Measurements from ENCODE around the gene PTPRZ1. TPM values are rescaled to one million over a fixed set of nuclear protein-coding genes. Genes with fewer than 3 reads are reported as not detected.

Gene PTPRZ1
- polyA plus RNA-seq, 1 of the 3 experiments (the other 2 are of a cell fraction), result not detected

GRCh38 chr7:122027058-122027457 lies 154.1 kb downstream of the PTPRZ1 start:
- H3K27ac ChIP-seq (ENCODE audit: low read depth in 2 of 2, low read length in 1 of 2), result no peak overlapping the region
- H4K20me1 ChIP-seq (ENCODE audit: insufficient read depth), result no peaks in the 10 kb centered on the region
- peaks cover 3% of the 10 kb centered on the region; the same call in 1 of the 2 replicates for H3K27me3 ChIP-seq (ENCODE audit: insufficient read depth)
- 0% methylated on average over 2 of the region's 2 CpGs for WGBS (ENCODE audit: low lambda C conversion rate)
- no peak overlapping the region for H3K4me2 ChIP-seq
- TF ChIP-seq JUND (IDR thresholded peaks at IDR 0.05), result no peak
- TF ChIP-seq YY1 (IDR thresholded peaks at IDR 0.05; ENCODE audit: low read depth), result no peak
- TF ChIP-seq EP300 (IDR thresholded peaks at IDR 0.05; ENCODE audit: borderline replicate concordance in 1 of 2, low read depth in 1 of 2, low read length in 1 of 2), result no peak
- TF ChIP-seq RCOR1 (IDR thresholded peaks at IDR 0.05; ENCODE audit: low read length), result no peak
- no peak for TF ChIP-seq RXRA (IDR thresholded peaks at IDR 0.05; ENCODE audit: borderline replicate concordance, low read depth)
- TF ChIP-seq TAF1 (IDR thresholded peaks at IDR 0.05; ENCODE audit: borderline replicate concordance, low read depth, low read length), result no peak
- TF ChIP-seq FOXM1 (IDR thresholded peaks at IDR 0.05; ENCODE audit: low read depth), result no peak
- no peak for TF ChIP-seq TCF12 (IDR thresholded peaks at IDR 0.05)
- no peak for TF ChIP-seq USF1 (IDR thresholded peaks at IDR 0.05; ENCODE audit: borderline replicate concordance, low read depth)
- TF ChIP-seq CTCF (IDR thresholded peaks at IDR 0.05), result no peak
- TF ChIP-seq MEF2A (IDR thresholded peaks at IDR 0.05; ENCODE audit: borderline replicate concordance, low read depth), result no peak
- TF ChIP-seq NRF1 (IDR thresholded peaks at IDR 0.05; ENCODE audit: low read depth, low read length), result no peak
- no peak for TF ChIP-seq SIN3A (IDR thresholded peaks at IDR 0.05; ENCODE audit: borderline replicate concordance, low read depth, low read length)
- no peak for TF ChIP-seq RAD21 (IDR thresholded peaks at IDR 0.05; ENCODE audit: low read length)
- no peak for TF ChIP-seq FOXJ3 (CRISPR knock-in tag; IDR thresholded peaks at IDR 0.05)
- TF ChIP-seq RFX5 (IDR thresholded peaks at IDR 0.05; ENCODE audit: low read length), result no peak
- no peak for TF ChIP-seq REST (IDR thresholded peaks at IDR 0.05; ENCODE audit: low read depth, low read length)
- TF ChIP-seq NFIC (IDR thresholded peaks at IDR 0.05; ENCODE audit: borderline replicate concordance), result no peak
- H3K9me3 ChIP-seq, result no peaks in the 10 kb centered on the region
- H3K9me2 ChIP-seq, result no peaks in the 10 kb centered on the region
- H3K79me2 ChIP-seq (ENCODE audit: insufficient read depth), result no peaks in the 10 kb centered on the region
- DNase-seq, result no peak
- H2AFZ ChIP-seq (ENCODE audit: low read depth), result no peak overlapping the region
- H3K4me1 ChIP-seq (ENCODE audit: control insufficient read depth in 1 of 2, insufficient read depth in 2 of 2, low read depth in 1 of 2, low read length in 1 of 2), result no peaks in the 10 kb centered on the region
- ChIA-PET POLR2A (no interaction called here), CTCF (interaction anchor here (1.9 kb wide), 1 partner anchor 32 kb away, joined by 6 read pairs; no protein-coding TSS in a partner anchor)
- H3K4me3 ChIP-seq (ENCODE audit: low read depth in 2 of 2, low read length in 1 of 2), result no peak overlapping the region
- H3K36me3 ChIP-seq (replicated peaks in 1 of 2; ENCODE audit: control insufficient read depth in 1 of 2, insufficient read depth in 2 of 2, low read length in 1 of 2), result no peaks in the 10 kb centered on the region
- H3K9ac ChIP-seq, result no peak overlapping the region
- no peaks in the 10 kb centered on the region for H3F3A ChIP-seq (replicated peaks; ENCODE audit: insufficient read depth)
